Activated T-helper 2 cell treated with anti-CD3 and anti-CD28 coated beads, Interferon-gamma antibody, Interleukin-2, Interleukin-4, amounts not matched to agents 10 μg/mL and 5 μg/mL and 100 μg/mL, durations not matched to agents 14 hours and 24 hours and 36 hours (primary cell): ENCODE measurements around the gene STRN. TPM values are rescaled to one million over a fixed set of nuclear protein-coding genes. Genes with fewer than 3 reads are reported as not detected.

Experiments
- DNase-seq: peaks from one replicate; pipeline ENCODE4 v3.0.0; 2021; ENCODE audit warnings: low spot score
- H3K27ac Mint-ChIP-seq: one replicate; pipeline ENCODE4 v1.8.0; 2021; ENCODE audit warnings: mixed read lengths
- H3K27me3 Mint-ChIP-seq: one replicate; pipeline ENCODE4 v1.8.0; 2021; ENCODE audit warnings: low read depth, mixed read lengths
- H3K36me3 Mint-ChIP-seq: one replicate; pipeline ENCODE4 v1.8.0; 2021; ENCODE audit warnings: low read depth, mixed read lengths
- H3K4me1 Mint-ChIP-seq: one replicate; pipeline ENCODE4 v1.8.0; 2021; ENCODE audit warnings: low read depth, mixed read lengths
- H3K4me3 Mint-ChIP-seq: one replicate; pipeline ENCODE4 v1.8.0; 2021; ENCODE audit warnings: low read depth, mild to moderate bottlenecking, moderate library complexity, mixed read lengths
- H3K9me3 Mint-ChIP-seq: one replicate; pipeline ENCODE4 v1.8.0; 2021; ENCODE audit warnings: mixed read lengths
- intact Hi-C: fragments of 100-400 bp; cut with micrococcal nuclease; formaldehyde crosslinking; loops from one replicate; pipeline ENCODE4 v1.15.1; 2023
- total RNA-seq: library from RNA; stranded (reverse); gene quantifications from 2 replicates; pipeline ENCODE4 v1.2.3, GENCODE V29; 2022

The STRN gene
- total RNA-seq, 1 donor from 2014 or later: 27.7 TPM

- Mint-ChIP-seq H3K27me3 (no peaks in the 10 kb centered on the region), H3K27ac (no peak overlapping the region), H3K4me1 (peaks cover 5% of the 10 kb centered on the region), H3K36me3 (peaks cover 35% of the 10 kb centered on the region), H3K4me3 (no peak overlapping the region), H3K9me3 (no peaks in the 10 kb centered on the region)
- DNase-seq: no peak
- intact Hi-C loops: loop anchor here (5.0 kb wide), 1 partner anchor 36 kb away; no protein-coding TSS in a partner anchor
Measured at GRCh38 chr2:36886664-36887063, 79.7 kb downstream of the STRN start.

GRCh38 chr2:36885605-36886004, 80.7 kb downstream of the STRN start:
- intact Hi-C loops: loop anchor here (5.0 kb wide), 1 partner anchor 37 kb away; no protein-coding TSS in a partner anchor
- Mint-ChIP-seq H3K4me3 (no peak overlapping the region), H3K27ac (no peak overlapping the region), H3K9me3 (no peaks in the 10 kb centered on the region), H3K36me3 (peaks cover 28% of the 10 kb centered on the region), H3K27me3 (no peaks in the 10 kb centered on the region), H3K4me1 (peaks cover 5% of the 10 kb centered on the region)
- no peak for DNase-seq

- intact Hi-C loops: no loop called here
- peaks cover 21% of the 10 kb centered on the region for H3K36me3 Mint-ChIP-seq
- DNase-seq: no peak
Measured at GRCh38 chr2:36882532-36882931, 83.8 kb downstream of the STRN start.

GRCh38 chr2:36881816-36882215, 84.5 kb downstream of the STRN start:
- Mint-ChIP-seq H3K4me3 (no peak overlapping the region), H3K9me3 (no peaks in the 10 kb centered on the region), H3K4me1 (no peaks in the 10 kb centered on the region), H3K36me3 (peaks cover 24% of the 10 kb centered on the region), H3K27me3 (no peaks in the 10 kb centered on the region), H3K27ac (no peak overlapping the region)
- intact Hi-C loops: no loop called here
- no peak for DNase-seq

More at GRCh38 chr2:36882532-36882931, 83.8 kb downstream of the STRN start:
- no peaks in the 10 kb centered on the region for H3K4me1 Mint-ChIP-seq
- no peaks in the 10 kb centered on the region for H3K9me3 Mint-ChIP-seq
- H3K27ac Mint-ChIP-seq: no peak overlapping the region
- H3K4me3 Mint-ChIP-seq: no peak overlapping the region
- no peaks in the 10 kb centered on the region for H3K27me3 Mint-ChIP-seq

GRCh38 chr2:36878429-36878828, 87.9 kb downstream of the STRN start:
- intact Hi-C loops: no loop called here

GRCh38 chr2:36871068-36871707, 95.1 kb downstream of the STRN start:
- H3K36me3 Mint-ChIP-seq: peaks cover 60% of the 10 kb centered on the region
- no peak overlapping the region for H3K27ac Mint-ChIP-seq
- intact Hi-C loops: no loop called here
- DNase-seq: no peak
- H3K4me3 Mint-ChIP-seq: no peak overlapping the region
- H3K27me3 Mint-ChIP-seq: no peaks in the 10 kb centered on the region
- H3K4me1 Mint-ChIP-seq: no peaks in the 10 kb centered on the region
- H3K9me3 Mint-ChIP-seq: peaks cover 9% of the 10 kb centered on the region

More at GRCh38 chr2:36878429-36878828, 87.9 kb downstream of the STRN start:
- no peaks in the 10 kb centered on the region for H3K4me1 Mint-ChIP-seq
- H3K27me3 Mint-ChIP-seq: no peaks in the 10 kb centered on the region
- peaks cover 30% of the 10 kb centered on the region for H3K36me3 Mint-ChIP-seq
- no peak overlapping the region for H3K4me3 Mint-ChIP-seq
- DNase-seq: no peak
- no peak overlapping the region for H3K27ac Mint-ChIP-seq
- peaks cover 9% of the 10 kb centered on the region for H3K9me3 Mint-ChIP-seq

GRCh38 chr2:36869606-36870005, 96.7 kb downstream of the STRN start:
- Mint-ChIP-seq H3K27me3 (no peaks in the 10 kb centered on the region), H3K4me1 (no peaks in the 10 kb centered on the region), H3K27ac (no peak overlapping the region), H3K4me3 (no peak overlapping the region), H3K36me3 (peaks cover 58% of the 10 kb centered on the region), H3K9me3 (peaks cover 6% of the 10 kb centered on the region)
- no peak for DNase-seq
- intact Hi-C loops: no loop called here

- no peak overlapping the region for H3K27ac Mint-ChIP-seq
- intact Hi-C loops: no loop called here
- peaks cover 5% of the 10 kb centered on the region for H3K9me3 Mint-ChIP-seq
- H3K36me3 Mint-ChIP-seq: peaks cover 60% of the 10 kb centered on the region
- H3K4me1 Mint-ChIP-seq: peaks cover 16% of the 10 kb centered on the region
- no peaks in the 10 kb centered on the region for H3K27me3 Mint-ChIP-seq
- no peak overlapping the region for H3K4me3 Mint-ChIP-seq
- DNase-seq: no peak
Measured at GRCh38 chr2:36861896-36862295, 104.4 kb downstream of the STRN start.

- DNase-seq: no peak
- Mint-ChIP-seq H3K4me1 (peaks cover 16% of the 10 kb centered on the region), H3K27me3 (no peaks in the 10 kb centered on the region), H3K36me3 (peaks cover 49% of the 10 kb centered on the region), H3K27ac (peak overlapping the region; percentile 16), H3K4me3 (no peak overlapping the region), H3K9me3 (peaks cover 5% of the 10 kb centered on the region)
- intact Hi-C loops: loop anchor here (1.0 to 10.0 kb wide), 2 partner anchors 30 to 145 kb away; no protein-coding TSS in a partner anchor
Measured at GRCh38 chr2:36859366-36859792, 107.0 kb downstream of the STRN start.

GRCh38 chr2:36858551-36859365, 107.6 kb downstream of the STRN start:
- Mint-ChIP-seq H3K36me3 (peaks cover 51% of the 10 kb centered on the region), H3K4me1 (peaks cover 16% of the 10 kb centered on the region)

GRCh38 chr2:36857713-36858112, 108.6 kb downstream of the STRN start:
- Mint-ChIP-seq H3K9me3 (peaks cover 5% of the 10 kb centered on the region), H3K27me3 (no peaks in the 10 kb centered on the region), H3K4me3 (no peak overlapping the region), H3K4me1 (peaks cover 16% of the 10 kb centered on the region), H3K27ac (no peak overlapping the region), H3K36me3 (peaks cover 47% of the 10 kb centered on the region)
- intact Hi-C loops: loop anchor here (10.0 kb wide), 1 partner anchor 147 kb away; no protein-coding TSS in a partner anchor
- no peak for DNase-seq

More at GRCh38 chr2:36858551-36859365, 107.6 kb downstream of the STRN start:
- no peak overlapping the region for H3K4me3 Mint-ChIP-seq
- peak overlapping the region; percentile 43 for H3K27ac Mint-ChIP-seq
- no peak for DNase-seq
- H3K9me3 Mint-ChIP-seq: peaks cover 5% of the 10 kb centered on the region
- no peaks in the 10 kb centered on the region for H3K27me3 Mint-ChIP-seq
- intact Hi-C loops: loop anchor here (1.0 to 10.0 kb wide), 2 partner anchors 31 to 146 kb away; no protein-coding TSS in a partner anchor

GRCh38 chr2:36855429-36855828, 110.9 kb downstream of the STRN start:
- Mint-ChIP-seq H3K4me1 (peaks cover 16% of the 10 kb centered on the region), H3K27ac (no peak overlapping the region), H3K27me3 (no peaks in the 10 kb centered on the region), H3K4me3 (no peak overlapping the region), H3K36me3 (peaks cover 54% of the 10 kb centered on the region), H3K9me3 (no peaks in the 10 kb centered on the region)
- intact Hi-C loops: loop anchor here (10.0 kb wide), 1 partner anchor 149 kb away; no protein-coding TSS in a partner anchor
- DNase-seq: no peak

- Mint-ChIP-seq H3K4me3 (no peak overlapping the region), H3K27me3 (no peaks in the 10 kb centered on the region), H3K36me3 (peaks cover 56% of the 10 kb centered on the region), H3K9me3 (no peaks in the 10 kb centered on the region), H3K27ac (no peak overlapping the region), H3K4me1 (peaks cover 12% of the 10 kb centered on the region)
- intact Hi-C loops: loop anchor here (10.0 kb wide), 1 partner anchor 151 kb away; no protein-coding TSS in a partner anchor
- no peak for DNase-seq
Measured at GRCh38 chr2:36854241-36854640, 112.1 kb downstream of the STRN start.
